HCT116 (cell line): ENCODE results near the gene MMD2. TPM values are rescaled to one million over a fixed set of nuclear protein-coding genes. Genes with fewer than 3 reads are reported as not detected.

Experiments used
- ATAC-seq: fragments of 200-7000 bp; cut with Tn5 transposase; 2 replicates; pipeline ENCODE4 v1.9.1; 2020; ENCODE audit warnings: mild to moderate bottlenecking, moderate library complexity
- BruUV-seq: library from RNA; stranded (reverse); fragments of 400-500 nt; replicated peaks from 2 replicates; lab custom pipeline; 2021; lab: Mats Ljungman, UMichigan
- CTCF ChIA-PET: fragments of 300-600 bp; sonication (Branson Sonifier 250); formaldehyde crosslinking; loops from one replicate; lab custom pipeline; 2021; ENCODE audit warnings: antibody characterized with exemption; lab: Charles Lee
- POLR2A ChIA-PET: fragments of 300-600, 350-600 bp; sonication (Branson Sonifier 250); formaldehyde crosslinking; loops from one replicate; lab custom pipeline; 2021; ENCODE audit warnings: antibody characterized with exemption; lab: Charles Lee
- RAD21 ChIA-PET, 2 experiments: fragments of 300-600 bp; sonication (Branson Sonifier 250); formaldehyde crosslinking; loops; one replicate each; lab custom pipeline; 2023; ENCODE audit warnings: low total read pairs in 2 of 2; ENCODE audit not compliant: uncharacterized antibody in 2 of 2, unreplicated experiment in 2 of 2, low non-redundant PET in 1 of 2; lab: Charles Lee
- DNase-seq: peaks from one replicate; pipeline ENCODE4 v3.0.0-alpha.2; 2010; ENCODE audit warnings: low read depth, low spot score
- H2AFZ ChIP-seq: fragments of 200-600 bp; shearing (Covaris generic), sonication (generic); 2 replicates; pipeline ENCODE4 v1.6.1; 2017; ENCODE audit warnings: low read depth, mixed run types, mixed read lengths, antibody characterized with exemption, low read length; ENCODE audit not compliant: poor library complexity, severe bottlenecking
- H3K27ac ChIP-seq: 2 replicates; pipeline ENCODE4 v1.5.1; 2012; ENCODE audit warnings: low read depth, low read length
- H3K27me3 ChIP-seq: fragments of 200-600 bp; sonication (generic); 2 replicates; pipeline ENCODE4 v1.6.1; 2016; ENCODE audit warnings: mixed run types, low read length, mixed read lengths; ENCODE audit not compliant: insufficient read depth
- H3K36me3 ChIP-seq, 2 experiments: fragments of 200-500 bp in 1 of 2; fragments of 200-600 bp in 1 of 2; sonication (Bioruptor generic) in 1 of 2; sonication (generic) in 1 of 2; 2 replicates each; pipeline versions ENCODE4 v1.5.1 to v1.6.1; 2014 to 2016; ENCODE audit warnings: low read length in 2 of 2, inconsistent platforms in 1 of 2, mixed read lengths in 1 of 2, mixed run types in 1 of 2; ENCODE audit not compliant: insufficient read depth in 2 of 2, control insufficient read depth in 1 of 2
- H3K4me1 ChIP-seq, 2 experiments: fragments of 200-600 bp in 1 of 2; sonication (generic) in 1 of 2; 2 replicates each; pipeline versions ENCODE4 v1.5.1 to v1.6.1; 2012 to 2017; ENCODE audit warnings: low read length in 2 of 2, inconsistent platforms in 1 of 2, mild to moderate bottlenecking in 1 of 2, mixed read lengths in 1 of 2, mixed run types in 1 of 2, moderate library complexity in 1 of 2; ENCODE audit not compliant: insufficient read depth in 2 of 2, control insufficient read depth in 1 of 2
- H3K4me2 ChIP-seq: fragments of 200-600 bp; sonication (generic); 2 replicates; pipeline ENCODE4 v1.6.1; 2017; ENCODE audit warnings: mixed run types, low read length, mixed read lengths
- H3K4me3 ChIP-seq, 2 experiments: fragments of 200-600 bp in 1 of 2; sonication (generic) in 1 of 2; replicated peaks in 1 of 2; 2 replicates each; pipeline ENCODE4 v1.5.1; 2011 to 2016; ENCODE audit warnings: low read length in 2 of 2, control low read depth in 1 of 2, low read depth in 1 of 2, mild to moderate bottlenecking in 1 of 2, mixed read lengths in 1 of 2, mixed run types in 1 of 2
- H3K79me2 ChIP-seq: fragments of 200-600 bp; sonication (generic); 2 replicates; pipeline ENCODE4 v1.6.1; 2017; ENCODE audit warnings: mild to moderate bottlenecking, mixed run types, low read length, moderate library complexity, mixed read lengths; ENCODE audit not compliant: insufficient read depth
- H3K9ac ChIP-seq: fragments of 200-600 bp; sonication (generic); 2 replicates; pipeline ENCODE4 v1.6.1; 2016; ENCODE audit warnings: low read length, mixed read lengths
- H3K9me2 ChIP-seq: fragments of 200-600 bp; sonication (generic), shearing (Covaris generic); 2 replicates; pipeline ENCODE4 v1.6.1; 2017; ENCODE audit warnings: mixed run types, mild to moderate bottlenecking, moderate library complexity; ENCODE audit not compliant: insufficient read depth
- H3K9me3 ChIP-seq, 2 experiments: fragments of 200-500 bp in 1 of 2; fragments of 200-600 bp in 1 of 2; sonication (Bioruptor generic) in 1 of 2; sonication (generic) in 1 of 2; 2 replicates each; pipeline ENCODE4 v1.6.1; 2014 to 2017; ENCODE audit warnings: low read length in 2 of 2, mixed read lengths in 2 of 2, inconsistent platforms in 1 of 2, low read depth in 1 of 2, mild to moderate bottlenecking in 1 of 2, mixed run types in 1 of 2, moderate library complexity in 1 of 2; ENCODE audit not compliant: control insufficient read depth in 1 of 2, insufficient read depth in 1 of 2
- H4K20me1 ChIP-seq: fragments of 200-600 bp; sonication (generic), shearing (Covaris generic); 2 replicates; pipeline ENCODE4 v1.6.1; 2017; ENCODE audit warnings: mixed run types, mild to moderate bottlenecking, moderate library complexity; ENCODE audit not compliant: insufficient read depth
- CBX3 ChIP-seq: IDR thresholded peaks from 2 replicates; pipeline ENCODE4 v1.6.1; 2012; ENCODE audit warnings: low read depth
- CEBPB ChIP-seq: IDR thresholded peaks from 2 replicates; pipeline ENCODE4 v1.6.1; 2012; ENCODE audit warnings: low read depth
- EGR1 ChIP-seq: IDR thresholded peaks from 2 replicates; pipeline ENCODE4 v1.6.1; 2012; ENCODE audit warnings: low read depth
- ELF1 ChIP-seq: IDR thresholded peaks from 2 replicates; pipeline ENCODE4 v1.6.1; 2012; ENCODE audit warnings: low read depth, borderline replicate concordance
- EZH2 ChIP-seq: fragments of 200-600 bp; sonication (generic); IDR thresholded peaks from 2 replicates; pipeline ENCODE4 v1.6.1; 2017; ENCODE audit warnings: antibody characterized with exemption, mixed run types
- FOSL1 ChIP-seq: IDR thresholded peaks from 2 replicates; pipeline ENCODE4 v1.6.1; 2012; ENCODE audit warnings: low read depth
- JUND ChIP-seq: IDR thresholded peaks from 2 replicates; pipeline ENCODE4 v1.6.1; 2012
- SIN3A ChIP-seq: IDR thresholded peaks from 2 replicates; pipeline ENCODE4 v1.6.1; 2012; ENCODE audit warnings: low read depth
- ZFX ChIP-seq: fragments of 450-650 bp; IDR thresholded peaks from 2 replicates; pipeline ENCODE4 v1.6.1; 2017
- ZNF274 ChIP-seq: fragments of 200-500 bp; sonication (Bioruptor generic); IDR thresholded peaks from 2 replicates; pipeline ENCODE4 v1.6.1; 2014; ENCODE audit warnings: mild to moderate bottlenecking, low read depth, low read length, inconsistent platforms
- intact Hi-C: fragments of 100-400 bp; cut with micrococcal nuclease; formaldehyde crosslinking; loops from 2 replicates; pipeline ENCODE4 v1.10.0; 2022
- total RNA-seq: library from RNA; stranded (reverse); gene quantifications from one replicate; pipeline ENCODE4 v1.2.1, GENCODE V29; 2021; ENCODE audit not compliant: unreplicated experiment
- TF ChIP-seq, protein P1 (sequence below): IDR thresholded peaks from 2 replicates; pipeline ENCODE4 v1.6.1; 2012
- TF ChIP-seq, protein P2 (sequence below): IDR thresholded peaks from 2 replicates; pipeline ENCODE4 v1.6.1; 2011; ENCODE audit warnings: mild to moderate bottlenecking, low read length, moderate library complexity; ENCODE audit not compliant: insufficient replicate concordance; ENCODE audit errors: extremely low read depth
- TF ChIP-seq, protein P3 (sequence below): IDR thresholded peaks from 2 replicates; pipeline ENCODE4 v1.6.1; 2012; ENCODE audit warnings: low read depth

The MMD2 gene
- total RNA-seq, 1 experiment from 2014 or later = not detected

DNA sequence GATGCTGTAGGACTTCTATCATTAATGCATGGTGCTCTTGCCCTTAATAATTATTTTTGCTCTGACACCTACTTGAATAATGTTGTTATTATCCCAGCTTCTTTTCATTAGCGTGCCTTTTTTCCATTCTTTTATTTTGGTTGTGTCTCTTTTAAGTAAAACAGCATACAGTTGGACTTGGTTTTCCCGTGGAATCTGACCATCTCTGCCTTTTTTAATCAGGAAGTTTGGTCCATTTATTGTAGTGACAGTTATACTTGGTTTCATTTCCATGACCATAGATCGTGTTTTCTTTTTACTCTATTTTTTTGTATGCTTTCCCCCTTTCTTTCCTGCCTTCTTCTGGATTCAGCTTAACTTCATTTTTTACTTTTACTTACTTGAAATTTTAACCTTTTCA, 101.8 kb downstream of the MMD2 start:
- no peaks in the 10 kb centered on the region for H3K9me2 ChIP-seq
- no peaks in the 10 kb centered on the region for H4K20me1 ChIP-seq
- no peaks in the 10 kb centered on the region for H3K36me3 ChIP-seq
- TF ChIP-seq, protein P1, sequence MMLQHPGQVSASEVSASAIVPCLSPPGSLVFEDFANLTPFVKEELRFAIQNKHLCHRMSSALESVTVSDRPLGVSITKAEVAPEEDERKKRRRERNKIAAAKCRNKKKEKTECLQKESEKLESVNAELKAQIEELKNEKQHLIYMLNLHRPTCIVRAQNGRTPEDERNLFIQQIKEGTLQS = no peak
- H3K27ac ChIP-seq = no peak overlapping the region
- H3K4me3 ChIP-seq = no peak overlapping the region
- H3K9me3 ChIP-seq = no peaks in the 10 kb centered on the region
- no peak for ATAC-seq
- POLR2A ChIA-PET = no interaction called here
- RAD21 ChIA-PET = no interaction called here
- H3K79me2 ChIP-seq = no peaks in the 10 kb centered on the region
- CTCF ChIA-PET = interaction anchor here (1.4 kb wide), 1 partner anchor 11 kb away, joined by 3 read pairs; no protein-coding TSS in a partner anchor
- intact Hi-C loops = no loop called here
- H3K4me1 ChIP-seq = peaks cover 2 to 9% of the 10 kb centered on the region in 2 experiments; a peak in 3 of 4 replicates
- no peak overlapping the region for H3K9ac ChIP-seq
- H3K27me3 ChIP-seq = no peaks in the 10 kb centered on the region
- DNase-seq = no peak
- no TSS peak for BruUV-seq
- H2AFZ ChIP-seq = no peak overlapping the region
- H3K4me2 ChIP-seq = no peak overlapping the region

DNA sequence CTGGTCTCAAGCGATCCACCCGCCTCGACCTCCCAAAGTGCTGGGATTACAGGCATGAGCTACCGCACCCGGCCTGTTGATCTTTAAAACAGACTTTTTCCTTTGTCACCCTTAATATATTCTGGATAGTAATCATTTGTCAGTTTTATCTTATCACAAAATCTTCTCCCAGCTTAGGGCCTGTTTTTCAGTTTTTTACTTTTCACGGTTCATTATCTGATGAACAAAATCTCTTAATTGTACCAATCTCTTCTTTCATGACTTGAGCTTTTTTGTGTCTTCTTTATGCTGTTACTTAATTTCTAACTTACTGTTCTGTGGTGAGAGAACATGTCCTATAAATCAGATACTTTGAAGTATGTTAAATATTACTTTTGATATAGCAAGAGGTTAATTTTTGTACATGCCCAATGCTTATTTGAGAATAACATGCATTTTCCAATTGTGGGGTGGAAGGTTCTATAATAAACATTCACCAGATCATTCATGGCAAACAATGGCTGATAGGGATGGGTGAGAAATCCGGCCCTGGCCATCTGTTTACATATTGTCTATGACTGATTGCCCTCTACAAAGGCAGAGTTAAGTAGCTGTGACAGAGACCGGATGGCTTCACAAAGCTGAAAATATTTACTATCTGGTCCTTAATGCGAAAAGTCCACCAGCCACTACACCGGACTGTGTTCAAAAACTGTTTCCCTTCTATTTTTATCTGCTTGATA, 102.5 kb downstream of the MMD2 start:
- POLR2A ChIA-PET = no interaction called here
- H4K20me1 ChIP-seq = no peaks in the 10 kb centered on the region
- H3K9ac ChIP-seq = no peak overlapping the region
- H3K9me3 ChIP-seq = no peaks in the 10 kb centered on the region
- no TSS peak for BruUV-seq
- TF ChIP-seq ZFX (no peak), FOSL1 (no peak), CEBPB (no peak), EZH2 (no peak), SIN3A (no peak), JUND (no peak), ZNF274 (no peak), CBX3 (no peak), ELF1 (no peak), EGR1 (no peak)
- TF ChIP-seq, protein P2, sequence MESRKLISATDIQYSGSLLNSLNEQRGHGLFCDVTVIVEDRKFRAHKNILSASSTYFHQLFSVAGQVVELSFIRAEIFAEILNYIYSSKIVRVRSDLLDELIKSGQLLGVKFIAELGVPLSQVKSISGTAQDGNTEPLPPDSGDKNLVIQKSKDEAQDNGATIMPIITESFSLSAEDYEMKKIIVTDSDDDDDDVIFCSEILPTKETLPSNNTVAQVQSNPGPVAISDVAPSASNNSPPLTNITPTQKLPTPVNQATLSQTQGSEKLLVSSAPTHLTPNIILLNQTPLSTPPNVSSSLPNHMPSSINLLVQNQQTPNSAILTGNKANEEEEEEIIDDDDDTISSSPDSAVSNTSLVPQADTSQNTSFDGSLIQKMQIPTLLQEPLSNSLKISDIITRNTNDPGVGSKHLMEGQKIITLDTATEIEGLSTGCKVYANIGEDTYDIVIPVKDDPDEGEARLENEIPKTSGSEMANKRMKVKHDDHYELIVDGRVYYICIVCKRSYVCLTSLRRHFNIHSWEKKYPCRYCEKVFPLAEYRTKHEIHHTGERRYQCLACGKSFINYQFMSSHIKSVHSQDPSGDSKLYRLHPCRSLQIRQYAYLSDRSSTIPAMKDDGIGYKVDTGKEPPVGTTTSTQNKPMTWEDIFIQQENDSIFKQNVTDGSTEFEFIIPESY = no peak
- TF ChIP-seq, protein P3, sequence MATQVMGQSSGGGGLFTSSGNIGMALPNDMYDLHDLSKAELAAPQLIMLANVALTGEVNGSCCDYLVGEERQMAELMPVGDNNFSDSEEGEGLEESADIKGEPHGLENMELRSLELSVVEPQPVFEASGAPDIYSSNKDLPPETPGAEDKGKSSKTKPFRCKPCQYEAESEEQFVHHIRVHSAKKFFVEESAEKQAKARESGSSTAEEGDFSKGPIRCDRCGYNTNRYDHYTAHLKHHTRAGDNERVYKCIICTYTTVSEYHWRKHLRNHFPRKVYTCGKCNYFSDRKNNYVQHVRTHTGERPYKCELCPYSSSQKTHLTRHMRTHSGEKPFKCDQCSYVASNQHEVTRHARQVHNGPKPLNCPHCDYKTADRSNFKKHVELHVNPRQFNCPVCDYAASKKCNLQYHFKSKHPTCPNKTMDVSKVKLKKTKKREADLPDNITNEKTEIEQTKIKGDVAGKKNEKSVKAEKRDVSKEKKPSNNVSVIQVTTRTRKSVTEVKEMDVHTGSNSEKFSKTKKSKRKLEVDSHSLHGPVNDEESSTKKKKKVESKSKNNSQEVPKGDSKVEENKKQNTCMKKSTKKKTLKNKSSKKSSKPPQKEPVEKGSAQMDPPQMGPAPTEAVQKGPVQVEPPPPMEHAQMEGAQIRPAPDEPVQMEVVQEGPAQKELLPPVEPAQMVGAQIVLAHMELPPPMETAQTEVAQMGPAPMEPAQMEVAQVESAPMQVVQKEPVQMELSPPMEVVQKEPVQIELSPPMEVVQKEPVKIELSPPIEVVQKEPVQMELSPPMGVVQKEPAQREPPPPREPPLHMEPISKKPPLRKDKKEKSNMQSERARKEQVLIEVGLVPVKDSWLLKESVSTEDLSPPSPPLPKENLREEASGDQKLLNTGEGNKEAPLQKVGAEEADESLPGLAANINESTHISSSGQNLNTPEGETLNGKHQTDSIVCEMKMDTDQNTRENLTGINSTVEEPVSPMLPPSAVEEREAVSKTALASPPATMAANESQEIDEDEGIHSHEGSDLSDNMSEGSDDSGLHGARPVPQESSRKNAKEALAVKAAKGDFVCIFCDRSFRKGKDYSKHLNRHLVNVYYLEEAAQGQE = no peak
- TF ChIP-seq, all 23 proteins: peak for 0
- H3K4me1 ChIP-seq = peaks cover 6 to 16% of the 10 kb centered on the region in 2 experiments; a peak in 3 of 4 replicates
- intact Hi-C loops = no loop called here
- DNase-seq (no peak), ATAC-seq (no peak)
- no peak overlapping the region for H2AFZ ChIP-seq
- no peak overlapping the region for H3K4me2 ChIP-seq
- H3K9me2 ChIP-seq = no peaks in the 10 kb centered on the region
- no peaks in the 10 kb centered on the region for H3K36me3 ChIP-seq
- no peak overlapping the region for H3K27ac ChIP-seq
- no peak overlapping the region for H3K4me3 ChIP-seq
- CTCF ChIA-PET = interaction anchor here (1.4 kb wide), 1 partner anchor 11 kb away, joined by 3 read pairs; no protein-coding TSS in a partner anchor
- no peaks in the 10 kb centered on the region for H3K27me3 ChIP-seq
- H3K79me2 ChIP-seq = no peaks in the 10 kb centered on the region
- RAD21 ChIA-PET = no interaction called here
